ENCODE measurements around the gene HLA-DRA.

DNA sequence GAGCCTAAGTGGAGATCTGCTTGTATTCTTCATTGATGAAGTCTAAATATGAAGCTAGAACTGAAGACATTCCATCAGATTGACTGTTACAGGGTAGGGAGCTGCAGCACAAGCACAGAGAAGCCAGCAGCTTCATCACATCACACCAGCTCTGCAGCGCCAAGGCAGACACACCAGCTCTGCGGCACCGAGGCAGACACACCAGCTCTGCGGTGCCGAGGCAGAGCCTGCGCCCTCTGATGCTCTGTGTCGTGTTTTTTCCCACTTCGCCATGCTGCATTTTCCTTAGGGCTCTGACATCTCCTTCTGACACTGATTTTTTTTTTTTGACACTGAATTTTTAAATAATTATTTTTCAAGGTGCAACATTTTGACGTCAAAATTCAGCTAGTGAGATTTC lies 33.5 kb upstream of the HLA-DRA start:
- TF ChIP-seq EP300 (IDR thresholded peaks at IDR 0.05) = no peak
- TF ChIP-seq, protein P1, sequence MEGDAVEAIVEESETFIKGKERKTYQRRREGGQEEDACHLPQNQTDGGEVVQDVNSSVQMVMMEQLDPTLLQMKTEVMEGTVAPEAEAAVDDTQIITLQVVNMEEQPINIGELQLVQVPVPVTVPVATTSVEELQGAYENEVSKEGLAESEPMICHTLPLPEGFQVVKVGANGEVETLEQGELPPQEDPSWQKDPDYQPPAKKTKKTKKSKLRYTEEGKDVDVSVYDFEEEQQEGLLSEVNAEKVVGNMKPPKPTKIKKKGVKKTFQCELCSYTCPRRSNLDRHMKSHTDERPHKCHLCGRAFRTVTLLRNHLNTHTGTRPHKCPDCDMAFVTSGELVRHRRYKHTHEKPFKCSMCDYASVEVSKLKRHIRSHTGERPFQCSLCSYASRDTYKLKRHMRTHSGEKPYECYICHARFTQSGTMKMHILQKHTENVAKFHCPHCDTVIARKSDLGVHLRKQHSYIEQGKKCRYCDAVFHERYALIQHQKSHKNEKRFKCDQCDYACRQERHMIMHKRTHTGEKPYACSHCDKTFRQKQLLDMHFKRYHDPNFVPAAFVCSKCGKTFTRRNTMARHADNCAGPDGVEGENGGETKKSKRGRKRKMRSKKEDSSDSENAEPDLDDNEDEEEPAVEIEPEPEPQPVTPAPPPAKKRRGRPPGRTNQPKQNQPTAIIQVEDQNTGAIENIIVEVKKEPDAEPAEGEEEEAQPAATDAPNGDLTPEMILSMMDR (IDR thresholded peaks at IDR 0.05) = no peak

Measured in esophagus muscularis mucosa (tissue), 3 donors.